ENCODE measurements around the gene NAPEPLD.

Gene NAPEPLD

DNA sequence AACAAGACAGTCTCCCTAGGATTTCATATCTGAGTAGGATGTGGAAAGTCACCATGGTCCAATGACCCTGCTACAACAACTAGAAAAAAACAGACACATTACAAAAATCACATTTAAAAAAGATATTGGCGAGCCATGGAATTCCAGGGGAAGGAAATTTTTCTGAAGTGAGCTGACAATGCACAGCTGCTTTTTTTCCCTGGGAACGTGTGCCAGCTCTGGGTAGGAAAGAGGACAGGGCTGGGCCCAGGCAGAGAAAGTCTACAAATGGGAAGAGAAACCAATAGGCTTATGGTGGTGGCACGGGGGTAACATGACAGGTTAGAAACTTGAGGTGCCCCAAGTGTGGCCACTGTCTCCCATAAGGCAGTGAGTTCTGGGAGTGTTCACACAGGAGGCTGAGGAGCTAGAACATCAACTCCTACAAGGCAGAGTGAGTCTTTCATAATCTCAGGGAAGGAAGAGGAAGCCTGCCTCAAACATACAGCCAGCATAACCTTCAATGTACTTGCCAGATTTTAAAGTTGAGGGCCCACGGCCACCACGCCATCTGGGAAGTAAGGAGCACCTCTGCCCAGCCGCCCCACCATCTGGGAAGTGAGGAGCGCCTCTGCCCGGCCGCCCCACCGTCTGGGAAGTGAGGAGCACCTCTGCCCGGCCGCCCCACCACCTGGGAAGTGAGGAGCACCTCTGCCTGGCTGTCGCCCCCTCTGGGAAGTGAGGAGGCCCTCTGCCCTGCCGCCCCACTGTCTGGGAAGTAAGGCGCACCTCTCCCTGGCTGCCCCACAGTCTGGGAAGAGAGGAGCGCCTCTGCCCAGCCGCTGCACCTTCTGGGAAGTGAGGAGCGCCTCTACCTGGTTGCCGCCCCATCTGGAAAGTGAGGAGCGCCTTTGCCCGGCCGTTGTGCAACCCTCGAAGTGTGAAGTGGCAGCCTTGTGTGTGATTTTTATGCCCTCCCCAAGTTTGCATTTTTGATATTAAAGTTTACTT lies 80.2 kb downstream of the NAPEPLD start:
- no peak overlapping the region for H4K8ac ChIP-seq (ENCODE audit: low read depth, low read length)
- H3K4me1 ChIP-seq (ENCODE audit: control insufficient read depth in 2 of 2, insufficient read depth in 1 of 2, low read depth in 1 of 2, low read length in 2 of 2): peaks cover 0 to 1% of the 10 kb centered on the region in 2 donors
- no peak overlapping the region for H3K27ac ChIP-seq (replicated peaks; ENCODE audit: low read length)
- H3K23ac ChIP-seq (ENCODE audit: low read depth, low read length, poor library complexity): no peak overlapping the region
- no peak overlapping the region for H3K18ac ChIP-seq (ENCODE audit: low read length)
- H2BK120ac ChIP-seq (ENCODE audit: low read depth, low read length): no peak overlapping the region
- H3K9ac ChIP-seq (ENCODE audit: low read depth, low read length, poor library complexity): no peak overlapping the region
- H3K4me2 ChIP-seq (ENCODE audit: insufficient read depth, low read length, poor library complexity, severe bottlenecking): no peak overlapping the region
- no peak overlapping the region for H2AK5ac ChIP-seq (ENCODE audit: low read depth, low read length)
- no peak for DNase-seq (ENCODE audit: low spot score)
- no peaks in the 10 kb centered on the region for H3K79me1 ChIP-seq (ENCODE audit: low read depth, low read length)
- peaks cover 2 to 8% of the 10 kb centered on the region in 2 donors for H3K9me3 ChIP-seq (replicated peaks in 1 of 2; ENCODE audit: control insufficient read depth in 2 of 2, insufficient read depth in 1 of 2, low read depth in 1 of 2, low read length in 2 of 2)
- no peak overlapping the region for H4K91ac ChIP-seq (ENCODE audit: low read depth, low read length, poor library complexity)
- H3K36me3 ChIP-seq (replicated peaks in 1 of 2; ENCODE audit: control insufficient read depth in 2 of 2, insufficient read depth in 2 of 2, low read length in 2 of 2): no peaks in the 10 kb centered on the region
- no peak overlapping the region for H2BK5ac ChIP-seq (ENCODE audit: low read length)
- no peak overlapping the region for H2BK15ac ChIP-seq (ENCODE audit: low read length)
- H3K27me3 ChIP-seq (ENCODE audit: control insufficient read depth in 3 of 3, insufficient read depth in 3 of 3, low read depth in 1 of 3, low read length in 3 of 3): no peaks in the 10 kb centered on the region
- no peak overlapping the region for H2AFZ ChIP-seq (ENCODE audit: low read length)
- H2BK12ac ChIP-seq (ENCODE audit: low read length): no peak overlapping the region
- whole genome bisulfite sequencing, 2 donors (ENCODE audit: extremely low coverage in 2 of 2, insufficient read length in 2 of 2, insufficient replicate concordance in 1 of 2): no CpG with 5 or more reads among the region's 23 CpGs
- no peak overlapping the region for H3K4ac ChIP-seq (ENCODE audit: low read length)
- no peak overlapping the region for H3K14ac ChIP-seq (ENCODE audit: low read length)
- H3K4me3 ChIP-seq (ENCODE audit: low read length in 2 of 2): no peak overlapping the region

- H2AFZ ChIP-seq (ENCODE audit: low read length): no peak overlapping the region
- H2AK5ac ChIP-seq (ENCODE audit: low read depth, low read length): no peak overlapping the region
- H3K4ac ChIP-seq (ENCODE audit: low read length): no peak overlapping the region
- H3K23ac ChIP-seq (ENCODE audit: low read depth, low read length, poor library complexity): no peak overlapping the region
- DNase-seq (ENCODE audit: low spot score): peak; percentile 5
- WGBS, 2 donors (ENCODE audit: extremely low coverage in 2 of 2, insufficient read length in 2 of 2, insufficient replicate concordance in 1 of 2): no CpG with 5 or more reads among the region's 1 CpG
- H2BK120ac ChIP-seq (ENCODE audit: low read depth, low read length): no peak overlapping the region
- H3K9ac ChIP-seq (ENCODE audit: low read depth, low read length, poor library complexity): no peak overlapping the region
- H3K4me3 ChIP-seq (ENCODE audit: low read length in 2 of 2): no peak overlapping the region
- H2BK15ac ChIP-seq (ENCODE audit: low read length): no peak overlapping the region
- H2BK12ac ChIP-seq (ENCODE audit: low read length): no peak overlapping the region
- peaks cover 2 to 8% of the 10 kb centered on the region in 2 donors for H3K9me3 ChIP-seq (replicated peaks in 1 of 2; ENCODE audit: control insufficient read depth in 2 of 2, insufficient read depth in 1 of 2, low read depth in 1 of 2, low read length in 2 of 2)
- H3K4me1 ChIP-seq (ENCODE audit: control insufficient read depth in 2 of 2, insufficient read depth in 1 of 2, low read depth in 1 of 2, low read length in 2 of 2): peaks cover 0 to 1% of the 10 kb centered on the region in 2 donors
- H3K14ac ChIP-seq (ENCODE audit: low read length): no peak overlapping the region
- H4K8ac ChIP-seq (ENCODE audit: low read depth, low read length): no peak overlapping the region
- H3K27me3 ChIP-seq (ENCODE audit: control insufficient read depth in 3 of 3, insufficient read depth in 3 of 3, low read depth in 1 of 3, low read length in 3 of 3): no peaks in the 10 kb centered on the region
- no peak overlapping the region for H3K27ac ChIP-seq (replicated peaks; ENCODE audit: low read length)
- H3K79me1 ChIP-seq (ENCODE audit: low read depth, low read length): no peaks in the 10 kb centered on the region
- H3K18ac ChIP-seq (ENCODE audit: low read length): no peak overlapping the region
- H3K4me2 ChIP-seq (ENCODE audit: insufficient read depth, low read length, poor library complexity, severe bottlenecking): no peak overlapping the region
- H3K36me3 ChIP-seq (replicated peaks in 1 of 2; ENCODE audit: control insufficient read depth in 2 of 2, insufficient read depth in 2 of 2, low read length in 2 of 2): no peaks in the 10 kb centered on the region
- H4K91ac ChIP-seq (ENCODE audit: low read depth, low read length, poor library complexity): no peak overlapping the region
- no peak overlapping the region for H2BK5ac ChIP-seq (ENCODE audit: low read length)
Measured at GRCh38 chr7:103065667-103066066, 83.2 kb downstream of the NAPEPLD start.

GRCh38 chr7:103063895-103064294 lies 85.0 kb downstream of the NAPEPLD start:
- no peak overlapping the region for H2BK12ac ChIP-seq (ENCODE audit: low read length)
- H2AFZ ChIP-seq (ENCODE audit: low read length): no peak overlapping the region
- H3K36me3 ChIP-seq (replicated peaks in 1 of 2; ENCODE audit: control insufficient read depth in 2 of 2, insufficient read depth in 2 of 2, low read length in 2 of 2): no peaks in the 10 kb centered on the region
- H3K4me3 ChIP-seq (ENCODE audit: low read length in 2 of 2): no peak overlapping the region
- H3K4ac ChIP-seq (ENCODE audit: low read length): no peak overlapping the region
- H3K14ac ChIP-seq (ENCODE audit: low read length): no peak overlapping the region
- no peak overlapping the region for H3K23ac ChIP-seq (ENCODE audit: low read depth, low read length, poor library complexity)
- H2BK15ac ChIP-seq (ENCODE audit: low read length): no peak overlapping the region
- no peak overlapping the region for H4K91ac ChIP-seq (ENCODE audit: low read depth, low read length, poor library complexity)
- no peak overlapping the region for H2BK120ac ChIP-seq (ENCODE audit: low read depth, low read length)
- no peak overlapping the region for H3K9ac ChIP-seq (ENCODE audit: low read depth, low read length, poor library complexity)
- no peak overlapping the region for H3K4me2 ChIP-seq (ENCODE audit: insufficient read depth, low read length, poor library complexity, severe bottlenecking)
- no peak overlapping the region for H3K18ac ChIP-seq (ENCODE audit: low read length)
- H4K8ac ChIP-seq (ENCODE audit: low read depth, low read length): no peak overlapping the region
- no peak overlapping the region for H3K27ac ChIP-seq (replicated peaks; ENCODE audit: low read length)
- H2AK5ac ChIP-seq (ENCODE audit: low read depth, low read length): no peak overlapping the region
- peaks cover 0 to 1% of the 10 kb centered on the region in 2 donors for H3K4me1 ChIP-seq (ENCODE audit: control insufficient read depth in 2 of 2, insufficient read depth in 1 of 2, low read depth in 1 of 2, low read length in 2 of 2)
- WGBS, 2 donors (ENCODE audit: extremely low coverage in 2 of 2, insufficient read length in 2 of 2, insufficient replicate concordance in 1 of 2): no CpG with 5 or more reads among the region's 3 CpGs
- DNase-seq (ENCODE audit: low spot score): no peak
- no peaks in the 10 kb centered on the region for H3K79me1 ChIP-seq (ENCODE audit: low read depth, low read length)
- no peak overlapping the region for H2BK5ac ChIP-seq (ENCODE audit: low read length)
- peaks cover 0 to 3% of the 10 kb centered on the region in 2 donors for H3K9me3 ChIP-seq (replicated peaks in 1 of 2; ENCODE audit: control insufficient read depth in 2 of 2, insufficient read depth in 1 of 2, low read depth in 1 of 2, low read length in 2 of 2)
- no peaks in the 10 kb centered on the region for H3K27me3 ChIP-seq (ENCODE audit: control insufficient read depth in 3 of 3, insufficient read depth in 3 of 3, low read depth in 1 of 3, low read length in 3 of 3)

DNA sequence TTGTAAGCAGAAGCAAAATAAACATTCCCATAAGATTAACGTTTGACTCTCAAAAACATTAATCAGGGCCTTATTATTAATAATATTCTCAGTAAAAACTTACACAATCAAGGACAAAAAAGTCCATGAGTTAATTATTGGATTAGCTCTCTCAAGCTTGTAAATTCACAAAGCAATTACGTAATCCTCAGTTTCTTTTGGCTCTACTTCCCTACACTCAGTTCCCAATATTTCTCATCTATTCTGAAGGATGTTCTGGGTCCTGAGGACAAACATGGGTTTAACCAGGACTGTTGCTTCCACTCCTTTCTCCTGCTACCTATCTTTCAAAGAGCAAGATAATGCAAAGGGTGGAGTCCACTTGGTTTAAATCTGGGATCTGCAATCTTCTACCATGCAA lies 89.4 kb downstream of the NAPEPLD start:
- no peak overlapping the region for H3K23ac ChIP-seq (ENCODE audit: low read depth, low read length, poor library complexity)
- no peak overlapping the region for H2AK5ac ChIP-seq (ENCODE audit: low read depth, low read length)
- no peak overlapping the region for H2BK12ac ChIP-seq (ENCODE audit: low read length)
- H3K4ac ChIP-seq (ENCODE audit: low read length): no peak overlapping the region
- no peaks in the 10 kb centered on the region for H3K27me3 ChIP-seq (ENCODE audit: control insufficient read depth in 3 of 3, insufficient read depth in 3 of 3, low read depth in 1 of 3, low read length in 3 of 3)
- peaks cover 0 to 1% of the 10 kb centered on the region in 2 donors for H3K4me1 ChIP-seq (ENCODE audit: control insufficient read depth in 2 of 2, insufficient read depth in 1 of 2, low read depth in 1 of 2, low read length in 2 of 2)
- H2BK120ac ChIP-seq (ENCODE audit: low read depth, low read length): no peak overlapping the region
- H2AFZ ChIP-seq (ENCODE audit: low read length): no peak overlapping the region
- H3K4me3 ChIP-seq (ENCODE audit: low read length in 2 of 2): no peak overlapping the region
- no peak overlapping the region for H3K14ac ChIP-seq (ENCODE audit: low read length)
- no peak overlapping the region for H3K9ac ChIP-seq (ENCODE audit: low read depth, low read length, poor library complexity)
- H3K27ac ChIP-seq (replicated peaks; ENCODE audit: low read length): no peak overlapping the region
- no peaks in the 10 kb centered on the region for H3K79me1 ChIP-seq (ENCODE audit: low read depth, low read length)
- DNase-seq (ENCODE audit: low spot score): no peak
- H2BK5ac ChIP-seq (ENCODE audit: low read length): no peak overlapping the region
- H3K9me3 ChIP-seq (replicated peaks in 1 of 2; ENCODE audit: control insufficient read depth in 2 of 2, insufficient read depth in 1 of 2, low read depth in 1 of 2, low read length in 2 of 2): no peaks in the 10 kb centered on the region
- no peaks in the 10 kb centered on the region for H3K36me3 ChIP-seq (replicated peaks in 1 of 2; ENCODE audit: control insufficient read depth in 2 of 2, insufficient read depth in 2 of 2, low read length in 2 of 2)
- no peak overlapping the region for H4K91ac ChIP-seq (ENCODE audit: low read depth, low read length, poor library complexity)
- H4K8ac ChIP-seq (ENCODE audit: low read depth, low read length): no peak overlapping the region
- H3K18ac ChIP-seq (ENCODE audit: low read length): no peak overlapping the region
- no CpG with 5 or more reads among the region's 2 CpGs for WGBS, 2 donors (ENCODE audit: extremely low coverage in 2 of 2, insufficient read length in 2 of 2, insufficient replicate concordance in 1 of 2)
- H2BK15ac ChIP-seq (ENCODE audit: low read length): no peak overlapping the region
- no peak overlapping the region for H3K4me2 ChIP-seq (ENCODE audit: insufficient read depth, low read length, poor library complexity, severe bottlenecking)
